Right atrium auricular region (tissue), 2 donors: ENCODE data around the gene LRP6. TPM values are rescaled to one million over a fixed set of nuclear protein-coding genes. Genes with fewer than 3 reads are reported as not detected.

ENCODE experiments used
- DNase-seq: peaks from one replicate; pipeline ENCODE4 v3.0.0-alpha.2; 2019; ENCODE audit warnings: low spot score
- H3K27ac ChIP-seq, 2 donors: fragments of 200-600 bp; sonication (generic); 1 replicate in 1 of 2; 2 replicates in 1 of 2; pipeline ENCODE4 v1.5.1; 2016 to 2019
- H3K27me3 ChIP-seq, 2 donors: fragments of 200-600 bp; sonication (generic); one replicate each; pipeline versions ENCODE4 v1.5.1 to v1.6.0; 2017 to 2019
- H3K36me3 ChIP-seq: fragments of 200-600 bp; sonication (generic); one replicate; pipeline ENCODE4 v1.5.1; 2016
- H3K4me1 ChIP-seq, 2 donors: fragments of 200-600 bp; sonication (generic); one replicate each; pipeline versions ENCODE4 v1.5.1 to v1.6.0; 2017 to 2019
- H3K4me3 ChIP-seq, 2 donors: fragments of 200-600 bp; sonication (generic); 1 replicate in 1 of 2; 2 replicates in 1 of 2; pipeline ENCODE4 v1.5.1; 2017 to 2019; ENCODE audit warnings: mild to moderate bottlenecking in 1 of 2, moderate library complexity in 1 of 2
- H3K9me3 ChIP-seq, 2 donors: fragments of 200-600 bp; sonication (generic); one replicate each; pipeline ENCODE4 v1.5.1; 2019
- total RNA-seq, 2 donors: library from RNA; depleted of rRNA; stranded (reverse); fragments of >200 nt; gene quantifications; one replicate each; pipeline ENCODE4 v1.1.0, GENCODE V29; 2016
- TF ChIP-seq, protein P1 (sequence below), 2 donors: fragments of 200-600 bp; sonication (generic); IDR thresholded peaks; one replicate each; pipeline ENCODE4 v1.5.1; 2019; ENCODE audit warnings: antibody characterized with exemption in 2 of 2

The LRP6 gene
- total RNA-seq, 2 donors from 2014 or later: 16.5 to 21.3 TPM

DNA sequence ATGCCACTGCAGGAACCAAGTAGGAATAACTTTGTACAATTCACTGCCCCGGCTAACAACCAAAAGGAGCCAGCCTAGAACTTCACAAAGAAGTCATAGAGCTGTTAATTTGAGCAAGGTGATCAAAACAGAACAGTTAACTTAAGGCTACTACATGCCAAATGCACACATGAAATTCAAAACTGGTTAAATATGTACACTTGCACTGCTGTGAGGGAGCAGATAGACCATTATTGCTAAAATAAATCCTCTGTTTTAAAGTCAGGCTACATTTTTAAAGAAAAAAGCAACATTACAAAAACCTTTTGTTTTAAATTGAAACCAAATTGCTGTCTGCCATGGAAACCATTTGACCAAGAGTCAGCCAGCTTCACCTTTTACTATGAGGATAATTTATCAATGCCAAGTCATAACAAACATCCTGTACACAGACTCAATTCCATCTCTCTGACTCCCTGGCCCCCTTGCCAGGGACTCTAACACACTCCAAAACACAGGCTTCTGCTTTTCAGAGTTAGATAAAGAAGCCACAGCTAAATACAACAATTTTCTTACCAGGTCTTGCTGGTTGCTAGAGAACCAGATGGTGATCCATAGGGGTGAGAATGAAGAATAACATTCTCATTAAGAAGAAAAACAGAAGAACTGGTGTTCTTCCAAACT, 84.0 kb downstream of the LRP6 start:
- Histone ChIP-seq H3K4me1 (peaks cover 0 to 17% of the 10 kb centered on the region in 2 donors), H3K27me3 (no peaks in the 10 kb centered on the region), H3K36me3 (no peaks in the 10 kb centered on the region)

DNA sequence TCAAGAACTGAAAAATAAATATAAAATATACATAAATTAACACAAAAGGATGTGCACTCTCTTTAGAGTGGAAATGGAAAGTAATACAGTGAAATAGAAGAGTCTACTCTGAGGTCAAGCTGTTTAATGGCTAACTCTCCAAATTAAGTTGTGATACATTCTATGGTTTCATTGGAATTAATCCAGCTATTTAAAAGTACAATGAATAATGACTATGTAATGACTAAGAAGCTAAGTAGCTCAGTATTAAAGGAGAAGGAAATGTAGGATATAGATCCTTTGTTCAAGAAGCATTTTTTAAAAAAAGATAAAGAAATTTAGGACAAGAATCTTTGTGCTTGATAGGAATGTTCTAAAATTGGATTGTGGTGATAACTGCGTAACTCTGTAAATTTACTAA, 85.3 kb downstream of the LRP6 start:
- TF ChIP-seq, protein P1, sequence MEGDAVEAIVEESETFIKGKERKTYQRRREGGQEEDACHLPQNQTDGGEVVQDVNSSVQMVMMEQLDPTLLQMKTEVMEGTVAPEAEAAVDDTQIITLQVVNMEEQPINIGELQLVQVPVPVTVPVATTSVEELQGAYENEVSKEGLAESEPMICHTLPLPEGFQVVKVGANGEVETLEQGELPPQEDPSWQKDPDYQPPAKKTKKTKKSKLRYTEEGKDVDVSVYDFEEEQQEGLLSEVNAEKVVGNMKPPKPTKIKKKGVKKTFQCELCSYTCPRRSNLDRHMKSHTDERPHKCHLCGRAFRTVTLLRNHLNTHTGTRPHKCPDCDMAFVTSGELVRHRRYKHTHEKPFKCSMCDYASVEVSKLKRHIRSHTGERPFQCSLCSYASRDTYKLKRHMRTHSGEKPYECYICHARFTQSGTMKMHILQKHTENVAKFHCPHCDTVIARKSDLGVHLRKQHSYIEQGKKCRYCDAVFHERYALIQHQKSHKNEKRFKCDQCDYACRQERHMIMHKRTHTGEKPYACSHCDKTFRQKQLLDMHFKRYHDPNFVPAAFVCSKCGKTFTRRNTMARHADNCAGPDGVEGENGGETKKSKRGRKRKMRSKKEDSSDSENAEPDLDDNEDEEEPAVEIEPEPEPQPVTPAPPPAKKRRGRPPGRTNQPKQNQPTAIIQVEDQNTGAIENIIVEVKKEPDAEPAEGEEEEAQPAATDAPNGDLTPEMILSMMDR (IDR thresholded peaks at IDR 0.05): no peak
- Histone ChIP-seq H3K27me3 (no peaks in the 10 kb centered on the region), H3K4me1 (peaks cover 0 to 17% of the 10 kb centered on the region in 2 donors), H3K9me3 (no peaks in the 10 kb centered on the region), H3K27ac (no peak overlapping the region), H3K4me3 (no peak overlapping the region), H3K36me3 (no peaks in the 10 kb centered on the region)
- no peak for DNase-seq

More for the DNA sequence above, 84.0 kb downstream of the LRP6 start:
- Histone ChIP-seq H3K9me3 (no peaks in the 10 kb centered on the region), H3K4me3 (no peak overlapping the region), H3K27ac (peak overlapping the region in 1 of 2 donors; percentile 4)
- no peak for DNase-seq
- TF ChIP-seq, protein P1 (IDR thresholded peaks at IDR 0.05): no peak

DNA sequence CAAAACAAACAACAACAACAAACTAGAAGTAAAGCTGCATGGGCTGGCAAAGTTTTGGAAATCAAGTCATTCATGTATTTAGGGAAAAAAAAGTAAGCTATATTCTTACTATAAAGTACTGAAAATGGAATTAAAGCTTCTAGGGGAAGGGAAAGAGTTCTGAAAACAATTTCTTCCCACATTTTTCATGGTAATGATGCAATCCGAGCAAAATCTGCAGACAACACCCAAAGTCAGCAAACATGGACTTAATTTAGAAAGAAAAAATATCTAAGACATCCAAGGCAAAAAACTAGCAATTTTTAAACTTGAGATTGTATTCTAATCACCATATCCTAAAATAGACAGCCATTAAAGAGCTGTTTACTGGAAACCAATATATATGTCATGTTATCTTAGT, 86.3 kb downstream of the LRP6 start:
- Histone ChIP-seq H3K27me3 (no peaks in the 10 kb centered on the region), H3K27ac (no peak overlapping the region), H3K9me3 (no peaks in the 10 kb centered on the region), H3K4me1 (peaks cover 0 to 17% of the 10 kb centered on the region in 2 donors), H3K36me3 (no peaks in the 10 kb centered on the region), H3K4me3 (no peak overlapping the region)
- no peak for DNase-seq
- TF ChIP-seq, protein P1 (IDR thresholded peaks at IDR 0.05): no peak

DNA sequence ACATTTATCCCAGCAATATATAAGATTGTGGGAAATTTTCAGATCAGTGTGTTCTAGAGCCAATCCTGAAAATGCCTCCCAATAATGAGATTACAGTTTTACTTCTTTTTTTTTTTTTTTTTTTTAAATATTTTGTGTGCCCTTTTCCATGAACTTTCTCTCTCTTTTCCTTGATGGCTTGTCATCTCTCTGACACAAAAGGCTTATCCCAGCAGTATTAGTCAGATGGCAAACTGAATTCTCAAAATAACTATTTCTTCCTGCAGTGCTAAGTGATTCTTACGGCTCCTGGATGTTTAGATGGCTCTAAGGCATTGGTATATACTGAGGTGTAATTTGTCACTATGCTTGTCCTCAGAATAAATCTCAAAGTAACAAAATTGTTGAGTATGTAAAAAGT, 86.7 kb downstream of the LRP6 start:
- Histone ChIP-seq H3K36me3 (no peaks in the 10 kb centered on the region), H3K9me3 (no peaks in the 10 kb centered on the region), H3K4me1 (peaks cover 0 to 17% of the 10 kb centered on the region in 2 donors), H3K27me3 (no peaks in the 10 kb centered on the region), H3K27ac (no peak overlapping the region), H3K4me3 (no peak overlapping the region)
- DNase-seq: no peak
- TF ChIP-seq, protein P1 (IDR thresholded peaks at IDR 0.05): no peak

DNA sequence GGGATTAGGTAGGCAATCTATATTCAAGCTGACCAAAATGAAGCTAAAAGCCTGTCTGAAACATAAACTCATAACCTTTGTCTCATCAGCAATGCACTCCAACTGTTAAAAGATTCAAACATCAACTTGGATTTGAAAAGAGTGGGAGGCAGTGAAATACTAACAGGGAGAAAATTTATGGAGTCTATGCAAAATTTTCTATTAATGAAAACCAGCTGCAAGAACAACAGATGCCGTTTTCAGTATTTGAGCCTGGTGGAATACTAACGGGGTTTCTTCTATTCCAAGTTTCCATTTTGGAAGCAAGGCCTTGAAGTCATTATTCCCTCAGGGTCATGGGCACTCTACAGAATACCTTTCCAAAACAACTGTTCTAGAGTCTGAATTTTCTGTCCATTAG, 88.3 kb downstream of the LRP6 start:
- Histone ChIP-seq H3K4me1 (peaks cover 0 to 14% of the 10 kb centered on the region in 2 donors), H3K9me3 (no peaks in the 10 kb centered on the region), H3K27ac (no peak overlapping the region), H3K4me3 (no peak overlapping the region), H3K27me3 (no peaks in the 10 kb centered on the region), H3K36me3 (no peaks in the 10 kb centered on the region)
- TF ChIP-seq, protein P1 (IDR thresholded peaks at IDR 0.05): no peak
- DNase-seq: no peak

DNA sequence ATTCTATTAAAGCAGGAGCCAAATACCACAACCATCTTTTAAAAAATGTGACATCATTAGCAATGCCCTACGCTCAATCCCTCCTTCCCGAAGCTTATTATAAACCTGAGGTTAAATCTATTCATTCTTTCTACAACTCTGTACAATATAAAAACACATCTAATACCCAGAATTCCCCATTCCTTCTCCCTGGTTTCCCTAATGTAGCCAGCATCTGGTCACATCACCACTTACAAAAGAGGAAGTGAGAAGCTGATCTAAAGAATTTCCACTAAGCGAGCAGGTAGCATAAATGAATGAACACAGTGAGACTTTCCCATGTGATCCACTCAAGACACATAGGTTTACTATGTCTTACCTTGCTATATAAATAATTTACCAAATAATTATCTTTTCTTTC, 90.4 kb downstream of the LRP6 start:
- Histone ChIP-seq H3K4me3 (no peak overlapping the region), H3K36me3 (no peaks in the 10 kb centered on the region), H3K9me3 (no peaks in the 10 kb centered on the region), H3K4me1 (no peaks in the 10 kb centered on the region), H3K27ac (no peak overlapping the region), H3K27me3 (no peaks in the 10 kb centered on the region)
- TF ChIP-seq, protein P1 (IDR thresholded peaks at IDR 0.05): no peak
- DNase-seq: no peak
